Astrocyte of the spinal cord (primary cell): ENCODE measurements around the gene TST.

Experiments
- DNase-seq: peaks from one replicate; pipeline ENCODE4 v3.0.0; 2011; ENCODE audit warnings: low read depth, low spot score
- H3K4me3 ChIP-seq: 2 replicates; pipeline ENCODE4 v1.5.1; 2011; ENCODE audit warnings: low read depth, mild to moderate bottlenecking, low read length, moderate library complexity
- CTCF ChIP-seq: IDR thresholded peaks from 2 replicates; pipeline ENCODE4 v1.5.1; 2012; ENCODE audit warnings: low read depth, mild to moderate bottlenecking, low read length, inconsistent platforms
- in situ Hi-C: cut with HindIII; loops from 2 replicates; pipeline ENCODE4 v1.10.0; 2017; ENCODE audit warnings: low sequenced_read_pairs

The TST gene

GRCh38 chr22:37048133-37048532 is 28.9 kb upstream of the TST start:
- in situ Hi-C loops: no loop called here
- no peak for TF ChIP-seq CTCF
- no peak for DNase-seq
- no peak overlapping the region for H3K4me3 ChIP-seq

- no peak overlapping the region for H3K4me3 ChIP-seq
- in situ Hi-C loops: no loop called here
- TF ChIP-seq CTCF: no peak
- no peak for DNase-seq
Observed at GRCh38 chr22:37047006-37047405, 27.8 kb upstream of the TST start.

GRCh38 chr22:37046589-37046988 is 27.3 kb upstream of the TST start:
- no peak for TF ChIP-seq CTCF
- in situ Hi-C loops: no loop called here
- H3K4me3 ChIP-seq: no peak overlapping the region
- no peak for DNase-seq

GRCh38 chr22:37045958-37046357 is 26.7 kb upstream of the TST start:
- H3K4me3 ChIP-seq: no peak overlapping the region
- TF ChIP-seq CTCF: peak; percentile 67
- in situ Hi-C loops: no loop called here
- DNase-seq: peak; percentile 29

- in situ Hi-C loops: no loop called here
- no peak overlapping the region for H3K4me3 ChIP-seq
- TF ChIP-seq CTCF: no peak
- DNase-seq: no peak
Observed at GRCh38 chr22:37044634-37045625, 25.7 kb upstream of the TST start.

GRCh38 chr22:37043828-37044538 is 24.7 kb upstream of the TST start:
- H3K4me3 ChIP-seq: no peak overlapping the region
- in situ Hi-C loops: no loop called here
- peak; percentile 45 for TF ChIP-seq CTCF
- DNase-seq: no peak
